GM12872 (cell line): Measurements from ENCODE around the gene PACRG.

Source experiments
- TF ChIP-seq, protein P1 (sequence below): IDR thresholded peaks from 3 replicates; pipeline ENCODE4 v1.5.1; 2011; ENCODE audit warnings: low read depth, mild to moderate bottlenecking, low read length, moderate library complexity; ENCODE audit not compliant: insufficient read depth

The PACRG gene

DNA sequence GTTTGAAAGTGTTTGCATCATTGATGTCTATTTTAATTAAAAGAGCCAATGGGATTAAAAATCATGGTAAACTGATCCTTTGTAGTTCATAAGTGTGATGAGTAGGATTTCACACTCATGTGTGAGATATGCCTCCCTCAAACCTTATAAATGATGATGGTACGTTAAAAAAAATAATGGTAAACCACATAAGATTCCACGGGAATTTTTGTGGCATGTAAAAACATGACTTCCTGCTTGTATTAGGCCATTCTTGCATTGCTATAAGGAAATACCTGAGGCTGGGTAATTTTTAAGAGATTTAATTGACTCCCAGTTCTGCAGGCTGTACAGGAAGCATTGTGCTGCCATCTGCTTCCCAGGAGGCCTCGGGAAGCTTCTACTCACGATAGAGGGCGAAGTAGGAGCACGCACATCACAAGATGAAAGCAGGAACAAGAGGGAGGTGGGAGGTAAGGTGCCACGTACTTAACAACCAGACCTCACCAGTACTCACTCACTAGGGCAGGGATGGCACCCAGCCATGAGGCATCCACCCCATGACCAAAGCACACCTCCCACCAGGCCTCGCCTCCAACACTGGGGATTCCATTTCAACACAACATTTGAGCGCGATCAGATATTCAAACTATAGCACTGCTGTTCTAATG lies 499.2 kb downstream of the PACRG start:
- TF ChIP-seq, protein P1, sequence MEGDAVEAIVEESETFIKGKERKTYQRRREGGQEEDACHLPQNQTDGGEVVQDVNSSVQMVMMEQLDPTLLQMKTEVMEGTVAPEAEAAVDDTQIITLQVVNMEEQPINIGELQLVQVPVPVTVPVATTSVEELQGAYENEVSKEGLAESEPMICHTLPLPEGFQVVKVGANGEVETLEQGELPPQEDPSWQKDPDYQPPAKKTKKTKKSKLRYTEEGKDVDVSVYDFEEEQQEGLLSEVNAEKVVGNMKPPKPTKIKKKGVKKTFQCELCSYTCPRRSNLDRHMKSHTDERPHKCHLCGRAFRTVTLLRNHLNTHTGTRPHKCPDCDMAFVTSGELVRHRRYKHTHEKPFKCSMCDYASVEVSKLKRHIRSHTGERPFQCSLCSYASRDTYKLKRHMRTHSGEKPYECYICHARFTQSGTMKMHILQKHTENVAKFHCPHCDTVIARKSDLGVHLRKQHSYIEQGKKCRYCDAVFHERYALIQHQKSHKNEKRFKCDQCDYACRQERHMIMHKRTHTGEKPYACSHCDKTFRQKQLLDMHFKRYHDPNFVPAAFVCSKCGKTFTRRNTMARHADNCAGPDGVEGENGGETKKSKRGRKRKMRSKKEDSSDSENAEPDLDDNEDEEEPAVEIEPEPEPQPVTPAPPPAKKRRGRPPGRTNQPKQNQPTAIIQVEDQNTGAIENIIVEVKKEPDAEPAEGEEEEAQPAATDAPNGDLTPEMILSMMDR, result no peak

GRCh38 chr6:163228041-163228440 lies 500.3 kb downstream of the PACRG start:
- TF ChIP-seq, protein P1, result no peak

DNA sequence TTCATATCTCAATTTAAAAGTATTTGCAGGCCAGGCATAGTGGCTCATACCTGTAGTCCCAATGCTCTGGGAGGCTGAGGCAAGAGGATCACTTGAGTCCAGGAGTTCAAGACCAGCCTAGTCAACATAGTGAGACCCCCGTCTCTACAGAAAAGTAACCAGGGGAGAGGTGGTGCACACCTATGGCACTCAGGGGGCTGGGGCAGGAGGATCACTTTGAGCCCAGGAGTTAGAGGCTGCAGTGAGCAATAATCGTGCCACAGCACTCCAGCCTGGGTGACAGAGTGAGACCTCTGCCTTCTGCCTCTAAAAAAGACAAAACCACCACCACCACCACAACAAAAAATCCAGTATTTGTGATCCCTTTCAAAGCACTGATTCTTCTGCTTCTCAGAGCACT lies 501.3 kb downstream of the PACRG start:
- TF ChIP-seq, protein P1, result no peak

- TF ChIP-seq, protein P1, result no peak
Observed at GRCh38 chr6:163230901-163231300, 503.1 kb downstream of the PACRG start.

DNA sequence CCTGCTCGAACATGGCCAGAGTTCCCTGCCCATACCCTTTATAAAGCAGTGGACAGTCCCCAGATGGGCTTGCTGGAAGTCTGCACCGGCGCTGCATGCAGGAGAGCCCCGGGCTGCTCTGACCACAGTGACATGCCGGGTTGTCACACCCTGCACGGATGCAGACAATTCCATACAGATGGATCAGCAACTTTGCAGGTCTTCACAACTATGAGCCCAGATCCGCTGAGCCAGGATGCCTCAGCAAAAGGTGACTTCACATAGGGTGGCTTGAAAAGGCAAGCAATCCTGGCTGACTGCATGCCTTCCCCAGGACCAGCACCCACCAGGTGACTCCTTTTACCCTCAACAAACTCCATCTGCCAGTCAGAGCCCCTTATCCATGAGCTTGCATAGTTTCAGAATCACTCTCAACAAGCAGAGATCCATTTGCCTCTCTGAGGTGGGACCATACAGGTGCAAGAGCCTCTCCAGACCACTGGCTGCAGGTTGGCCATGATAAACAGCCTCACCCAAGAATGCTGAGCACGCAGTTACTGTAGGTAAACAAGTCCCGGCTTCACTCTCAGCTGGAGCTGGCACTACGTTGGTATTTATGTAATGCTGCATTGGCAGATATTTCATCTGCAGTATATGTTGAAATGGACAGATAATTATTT lies 503.7 kb downstream of the PACRG start:
- TF ChIP-seq, protein P1, result no peak

DNA sequence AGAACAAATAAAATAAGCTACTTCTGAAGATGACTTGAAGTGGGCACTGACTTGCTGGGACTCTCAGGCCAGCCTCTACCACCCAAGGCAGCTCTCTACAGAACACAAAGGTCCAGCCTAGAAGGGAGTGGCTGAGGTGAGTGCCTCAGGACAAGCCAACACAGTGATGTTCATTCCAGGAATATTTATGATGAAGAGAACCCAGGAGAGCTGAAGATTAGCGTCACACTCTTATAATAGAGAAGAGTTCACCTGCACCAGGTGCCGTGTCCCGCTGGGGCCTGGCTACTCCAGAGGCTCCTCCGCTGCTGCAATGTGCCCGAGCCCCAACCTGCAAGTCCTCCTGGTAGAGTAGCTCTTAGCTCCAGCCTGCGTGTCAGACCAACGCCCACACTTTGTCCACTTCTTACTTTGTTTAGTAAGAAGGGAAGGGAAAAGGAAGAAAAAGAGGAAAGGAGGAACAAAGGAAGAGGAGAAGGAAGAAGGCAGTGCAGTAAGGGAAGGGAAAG lies 504.3 kb downstream of the PACRG start:
- TF ChIP-seq, protein P1, result no peak

GRCh38 chr6:163232649-163233048 lies 504.9 kb downstream of the PACRG start:
- TF ChIP-seq, protein P1, result no peak
